ENCODE data around the gene PRKAR1A. TPM values are rescaled to one million over a fixed set of nuclear protein-coding genes. Genes with fewer than 3 reads are reported as not detected.

Gene PRKAR1A
- total and polyA plus RNA-seq, 2 of the 8 experiments (the other 6 are each of a cell fraction or from before 2014, with no cell fraction given), result 39.3 to 149 TPM

DNA sequence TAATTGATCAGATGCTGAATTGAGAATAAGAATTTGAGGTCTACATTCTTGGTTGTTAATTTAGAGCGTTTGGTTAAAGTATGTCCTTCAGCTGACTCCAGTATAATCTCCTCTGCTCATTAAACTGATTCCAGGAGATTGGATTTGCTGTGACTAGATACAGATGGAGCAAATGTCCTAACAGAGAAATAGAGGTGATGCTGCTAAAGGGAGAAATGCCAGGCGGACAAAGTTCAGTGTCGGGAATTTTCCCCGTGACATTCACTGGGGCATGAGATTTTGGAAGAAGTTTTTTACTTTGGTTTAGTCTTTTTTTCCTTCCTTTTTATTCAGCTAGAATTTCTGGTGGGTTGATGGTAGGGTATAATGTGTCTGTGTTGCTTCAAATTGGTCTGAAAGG lies 19.0 kb downstream of the PRKAR1A start:
- Histone ChIP-seq H3K4me3 (ENCODE audit: extremely low read depth in 1 of 4, insufficient read depth in 2 of 4, low read depth in 3 of 4, low read length in 4 of 4) (no peak overlapping the region), H3K79me1 (ENCODE audit: low read depth, low read length) (no peaks in the 10 kb centered on the region), H2BK120ac (replicated peaks; ENCODE audit: low read depth, low read length) (no peak overlapping the region), H2BK20ac (ENCODE audit: low read length) (no peak overlapping the region), H3K14ac (ENCODE audit: insufficient read length) (no peak overlapping the region), H3K23ac (ENCODE audit: insufficient read length) (no peak overlapping the region), H3K4ac (replicated peaks; ENCODE audit: insufficient read length, low read depth, low read length) (no peak overlapping the region), H3K56ac (replicated peaks; ENCODE audit: insufficient read length, low read depth, low read length) (no peak overlapping the region), H2BK5ac (ENCODE audit: low read depth, low read length) (no peak overlapping the region), H4K20me1 (replicated peaks in 1 of 2; ENCODE audit: control insufficient read depth in 1 of 2, insufficient read depth in 2 of 2, low read length in 2 of 2) (no peaks in the 10 kb centered on the region), H3K4me1 (replicated peaks in 1 of 4; ENCODE audit: control insufficient read depth in 3 of 4, insufficient read depth in 4 of 4, low read length in 3 of 4) (peaks cover 0 to 2% (median 0%) of the 10 kb centered on the region in 4 experiments; a peak in 1 of 7 replicates), H3K18ac (ENCODE audit: extremely low read depth, low read length) (no peak overlapping the region), H4K91ac (replicated peaks; ENCODE audit: insufficient read length, low read length) (no peak overlapping the region), H3K79me2 (ENCODE audit: control insufficient read depth in 1 of 2, insufficient read depth in 2 of 2, low read length in 2 of 2) (no peaks in the 10 kb centered on the region), H2AK5ac (ENCODE audit: low read depth, low read length) (no peak overlapping the region), H3K36me3 (ENCODE audit: control insufficient read depth in 2 of 4, insufficient read depth in 4 of 4, low read length in 3 of 4) (peaks cover 0 to 80% (median 38%) of the 10 kb centered on the region in 4 experiments; a peak in 7 of 8 replicates), H3K27me3 (replicated peaks in 1 of 4; ENCODE audit: control insufficient read depth in 3 of 4, extremely low read depth in 1 of 4, insufficient read depth in 3 of 4, low read length in 3 of 4) (no peaks in the 10 kb centered on the region), H2BK15ac (ENCODE audit: low read length) (no peak overlapping the region), H3K27ac (ENCODE audit: low read depth, low read length) (no peak overlapping the region), H4K8ac (ENCODE audit: extremely low read depth, insufficient read depth, low read length) (no peak overlapping the region), H3K23me2 (ENCODE audit: low read depth, low read length) (no peaks in the 10 kb centered on the region), H2BK12ac (ENCODE audit: low read depth, low read length) (no peak overlapping the region), H3K4me2 (ENCODE audit: insufficient read depth in 1 of 2, low read depth in 2 of 2, low read length in 2 of 2) (no peak overlapping the region), H3K9me3 (ENCODE audit: insufficient read depth in 2 of 2, low read depth in 1 of 2, low read length in 1 of 2) (no peaks in the 10 kb centered on the region), H2AFZ (ENCODE audit: low read length) (no peak overlapping the region), H3K9ac (replicated peaks in 1 of 4; ENCODE audit: extremely low read depth in 1 of 4, low read depth in 3 of 4, low read length in 3 of 4) (no peak overlapping the region), H4K5ac (ENCODE audit: insufficient read length, low read depth, low read length) (no peak overlapping the region)
- FAIRE-seq (no peak), DNase-seq (ENCODE audit: low read depth in 1 of 2, low spot score in 2 of 2) (no peak)
- POLR2A ChIA-PET (ENCODE audit: partially characterized antibody), result interaction anchor here (3.0 kb wide), 1 partner anchor 8 kb away, joined by 9 read pairs; no protein-coding TSS in a partner anchor
- TF ChIP-seq SUZ12 (IDR thresholded peaks at IDR 0.05; ENCODE audit: low read length) (no peak), RXRA (IDR thresholded peaks at IDR 0.05; ENCODE audit: insufficient read depth, low read depth, low read length) (no peak), CBX8 (IDR thresholded peaks at IDR 0.05; ENCODE audit: borderline replicate concordance, low read depth, low read length) (no peak)
- TF ChIP-seq, protein P1, sequence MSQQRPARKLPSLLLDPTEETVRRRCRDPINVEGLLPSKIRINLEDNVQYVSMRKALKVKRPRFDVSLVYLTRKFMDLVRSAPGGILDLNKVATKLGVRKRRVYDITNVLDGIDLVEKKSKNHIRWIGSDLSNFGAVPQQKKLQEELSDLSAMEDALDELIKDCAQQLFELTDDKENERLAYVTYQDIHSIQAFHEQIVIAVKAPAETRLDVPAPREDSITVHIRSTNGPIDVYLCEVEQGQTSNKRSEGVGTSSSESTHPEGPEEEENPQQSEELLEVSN (IDR thresholded peaks at IDR 0.05), result no peak
- TF ChIP-seq, protein P2, sequence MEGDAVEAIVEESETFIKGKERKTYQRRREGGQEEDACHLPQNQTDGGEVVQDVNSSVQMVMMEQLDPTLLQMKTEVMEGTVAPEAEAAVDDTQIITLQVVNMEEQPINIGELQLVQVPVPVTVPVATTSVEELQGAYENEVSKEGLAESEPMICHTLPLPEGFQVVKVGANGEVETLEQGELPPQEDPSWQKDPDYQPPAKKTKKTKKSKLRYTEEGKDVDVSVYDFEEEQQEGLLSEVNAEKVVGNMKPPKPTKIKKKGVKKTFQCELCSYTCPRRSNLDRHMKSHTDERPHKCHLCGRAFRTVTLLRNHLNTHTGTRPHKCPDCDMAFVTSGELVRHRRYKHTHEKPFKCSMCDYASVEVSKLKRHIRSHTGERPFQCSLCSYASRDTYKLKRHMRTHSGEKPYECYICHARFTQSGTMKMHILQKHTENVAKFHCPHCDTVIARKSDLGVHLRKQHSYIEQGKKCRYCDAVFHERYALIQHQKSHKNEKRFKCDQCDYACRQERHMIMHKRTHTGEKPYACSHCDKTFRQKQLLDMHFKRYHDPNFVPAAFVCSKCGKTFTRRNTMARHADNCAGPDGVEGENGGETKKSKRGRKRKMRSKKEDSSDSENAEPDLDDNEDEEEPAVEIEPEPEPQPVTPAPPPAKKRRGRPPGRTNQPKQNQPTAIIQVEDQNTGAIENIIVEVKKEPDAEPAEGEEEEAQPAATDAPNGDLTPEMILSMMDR (IDR thresholded peaks at IDR 0.05; ENCODE audit: control extremely low read depth in 1 of 3, insufficient read depth in 1 of 3, low read depth in 1 of 3, low read length in 3 of 3), result no peak
- CTCF ChIA-PET (ENCODE audit: partially characterized antibody), result interaction anchor here (0.8 to 1.6 kb wide), 3 partner anchors 81 to 94 kb away, joined by 3 read pairs; no protein-coding TSS in a partner anchor
- 93% methylated on average over 4 of the region's 4 CpGs; no CpG with 5 or more reads in 1 of the 2 experiments for WGBS, 2 experiments (ENCODE audit: extremely low coverage in 1 of 2, insufficient coverage in 1 of 2, insufficient read length in 1 of 2, insufficient replicate concordance in 2 of 2, low coverage in 1 of 2, low lambda C conversion rate in 2 of 2, missing lambda C conversion rate in 1 of 2)
